Neural progenitor cell (in vitro differentiated cells): ENCODE results near the gene NMS.

Experiments
- EZH2 ChIP-seq: fragments of 200-600 bp; sonication (generic); IDR thresholded peaks from 2 replicates; pipeline ENCODE4 v1.6.1; 2017; ENCODE audit warnings: antibody characterized with exemption, mild to moderate bottlenecking, moderate library complexity
- EZH2phosphoT487 ChIP-seq: fragments of 200-600 bp; sonication (generic); IDR thresholded peaks from 2 replicates; pipeline ENCODE4 v1.6.1; 2017; ENCODE audit warnings: antibody characterized with exemption
- TF ChIP-seq, protein P1 (sequence below): fragments of 200-600 bp; sonication (generic); IDR thresholded peaks from 2 replicates; pipeline ENCODE4 v1.5.1; 2017; ENCODE audit warnings: antibody characterized with exemption, mild to moderate bottlenecking

DNA sequence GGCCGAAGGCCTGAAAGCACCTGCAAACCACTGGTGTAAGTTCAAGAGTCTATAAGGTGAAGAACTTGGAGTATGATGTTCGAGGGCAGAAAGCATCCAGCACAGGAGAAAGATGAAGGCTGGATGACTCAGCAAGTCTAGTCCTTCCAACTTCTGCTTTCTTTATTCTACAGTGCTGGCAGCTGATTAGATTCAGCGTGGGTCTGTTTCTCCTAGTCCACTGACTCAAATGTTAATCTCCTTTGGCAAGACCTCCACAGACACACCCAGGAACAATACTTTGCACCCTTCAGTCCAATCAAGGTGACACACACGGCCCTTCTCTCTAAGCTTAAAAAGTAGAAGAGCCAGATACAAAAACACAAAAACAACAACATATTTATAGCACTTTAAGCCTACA is 43.4 kb downstream of the NMS start:
- TF ChIP-seq, protein P1, sequence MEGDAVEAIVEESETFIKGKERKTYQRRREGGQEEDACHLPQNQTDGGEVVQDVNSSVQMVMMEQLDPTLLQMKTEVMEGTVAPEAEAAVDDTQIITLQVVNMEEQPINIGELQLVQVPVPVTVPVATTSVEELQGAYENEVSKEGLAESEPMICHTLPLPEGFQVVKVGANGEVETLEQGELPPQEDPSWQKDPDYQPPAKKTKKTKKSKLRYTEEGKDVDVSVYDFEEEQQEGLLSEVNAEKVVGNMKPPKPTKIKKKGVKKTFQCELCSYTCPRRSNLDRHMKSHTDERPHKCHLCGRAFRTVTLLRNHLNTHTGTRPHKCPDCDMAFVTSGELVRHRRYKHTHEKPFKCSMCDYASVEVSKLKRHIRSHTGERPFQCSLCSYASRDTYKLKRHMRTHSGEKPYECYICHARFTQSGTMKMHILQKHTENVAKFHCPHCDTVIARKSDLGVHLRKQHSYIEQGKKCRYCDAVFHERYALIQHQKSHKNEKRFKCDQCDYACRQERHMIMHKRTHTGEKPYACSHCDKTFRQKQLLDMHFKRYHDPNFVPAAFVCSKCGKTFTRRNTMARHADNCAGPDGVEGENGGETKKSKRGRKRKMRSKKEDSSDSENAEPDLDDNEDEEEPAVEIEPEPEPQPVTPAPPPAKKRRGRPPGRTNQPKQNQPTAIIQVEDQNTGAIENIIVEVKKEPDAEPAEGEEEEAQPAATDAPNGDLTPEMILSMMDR, result no peak
- TF ChIP-seq EZH2, result no peak
- no peak for TF ChIP-seq EZH2phosphoT487
